Glomerular visceral epithelial cell (primary cell): ENCODE results near the gene IFI27L2.

ENCODE experiments used
- DNase-seq: peaks from one replicate; pipeline ENCODE4 v3.0.0-alpha.2; 2016; ENCODE audit errors: extremely low spot score

IFI27L2 gene

GRCh38 chr14:94123296-94123695 is 6.1 kb downstream of the IFI27L2 start:
- no peak for DNase-seq

- no peak for DNase-seq
Measured at GRCh38 chr14:94122438-94122837, 7.0 kb downstream of the IFI27L2 start.

- DNase-seq = no peak
Measured at GRCh38 chr14:94121485-94121884, 7.9 kb downstream of the IFI27L2 start.

GRCh38 chr14:94120667-94121340 is 8.6 kb downstream of the IFI27L2 start:
- DNase-seq = no peak

- no peak for DNase-seq
Measured at GRCh38 chr14:94119071-94119470, 10.3 kb downstream of the IFI27L2 start.

- DNase-seq = no peak
Measured at GRCh38 chr14:94117856-94118255, 11.5 kb downstream of the IFI27L2 start.

GRCh38 chr14:94116701-94117100 is 12.7 kb downstream of the IFI27L2 start:
- no peak for DNase-seq

GRCh38 chr14:94115631-94116030 is 13.8 kb downstream of the IFI27L2 start:
- no peak for DNase-seq

GRCh38 chr14:94115058-94115591 is 14.3 kb downstream of the IFI27L2 start:
- DNase-seq = no peak

GRCh38 chr14:94114589-94115057 is 14.8 kb downstream of the IFI27L2 start:
- no peak for DNase-seq

GRCh38 chr14:94113908-94114588 is 15.4 kb downstream of the IFI27L2 start:
- DNase-seq = peak; percentile 14

- peak; percentile 23 for DNase-seq
Measured at GRCh38 chr14:94113490-94113889, 15.9 kb downstream of the IFI27L2 start.

GRCh38 chr14:94113073-94113472 is 16.3 kb downstream of the IFI27L2 start:
- no peak for DNase-seq

- DNase-seq = no peak
Measured at GRCh38 chr14:94112513-94113063, 16.8 kb downstream of the IFI27L2 start.

GRCh38 chr14:94111276-94112095 is 17.9 kb downstream of the IFI27L2 start:
- DNase-seq = no peak

- peak; percentile 67 for DNase-seq
Measured at GRCh38 chr14:94110552-94111181, 18.7 kb downstream of the IFI27L2 start, which contains the start of gene IFI27. TSS of gene IFI27 (plus strand) at chr14:94110736.

- no peak for DNase-seq
Measured at GRCh38 chr14:94109915-94110250, 19.5 kb downstream of the IFI27L2 start.

- no peak for DNase-seq
Measured at GRCh38 chr14:94104731-94105130, 24.7 kb downstream of the IFI27L2 start.

GRCh38 chr14:94103554-94104150 is 25.8 kb downstream of the IFI27L2 start:
- no peak for DNase-seq

GRCh38 chr14:94102768-94103482 is 26.5 kb downstream of the IFI27L2 start:
- DNase-seq = no peak
